Panc1 (cell line): Measurements from ENCODE around the gene DAGLA. TPM values are rescaled to one million over a fixed set of nuclear protein-coding genes. Genes with fewer than 3 reads are reported as not detected.

Experiments
- ATAC-seq: fragments of 200-7000 bp; cut with Tn5 transposase; 2 replicates; pipeline ENCODE4 v1.9.1; 2020; ENCODE audit warnings: mild to moderate bottlenecking, moderate library complexity
- BruUV-seq: library from RNA; stranded (reverse); fragments of 400-500 nt; replicated peaks from 2 replicates; lab custom pipeline; 2021; lab: Mats Ljungman, UMichigan
- CTCF ChIA-PET: fragments of 300-600 bp; sonication (Branson Sonifier 250); formaldehyde crosslinking; loops from one replicate; lab custom pipeline; 2022; ENCODE audit warnings: antibody characterized with exemption; lab: Charles Lee
- POLR2A ChIA-PET: fragments of 300-600 bp; sonication (Branson Sonifier 250); formaldehyde crosslinking; loops from one replicate; lab custom pipeline; 2022; ENCODE audit warnings: antibody characterized with exemption; lab: Charles Lee
- DNase-seq: peaks from one replicate; pipeline ENCODE4 v3.0.0-alpha.2; 2010; ENCODE audit warnings: low read depth, low spot score
- H3K27ac ChIP-seq: 2 replicates; pipeline ENCODE4 v1.5.1; 2011; ENCODE audit warnings: mild to moderate bottlenecking, low read length, inconsistent platforms
- H3K27me3 ChIP-seq: fragments of 200-500 bp; sonication (Bioruptor generic); 2 replicates; pipeline ENCODE4 v1.6.0; 2014; ENCODE audit warnings: low read length, inconsistent platforms; ENCODE audit not compliant: control insufficient read depth, insufficient read depth
- H3K36me3 ChIP-seq: fragments of 200-500 bp; sonication (Bioruptor generic); 2 replicates; pipeline ENCODE4 v1.5.1; 2014; ENCODE audit warnings: inconsistent platforms, mild to moderate bottlenecking, low read length, moderate library complexity; ENCODE audit not compliant: control insufficient read depth, insufficient read depth
- H3K4me1 ChIP-seq: 2 replicates; pipeline ENCODE4 v1.5.1; 2011; ENCODE audit warnings: inconsistent platforms, mild to moderate bottlenecking, low read length, moderate library complexity; ENCODE audit not compliant: control insufficient read depth, insufficient read depth
- H3K4me3 ChIP-seq, 2 experiments: 2 replicates each; pipeline ENCODE4 v1.5.1; 2011 to 2012; ENCODE audit warnings: low read depth in 2 of 2, low read length in 2 of 2, mild to moderate bottlenecking in 2 of 2, inconsistent platforms in 1 of 2, moderate library complexity in 1 of 2
- H3K9me3 ChIP-seq: fragments of 200-500 bp; sonication (Bioruptor generic); 2 replicates; pipeline ENCODE4 v1.5.1; 2014; ENCODE audit warnings: low read depth, mild to moderate bottlenecking, inconsistent platforms, low read length, moderate library complexity; ENCODE audit not compliant: control insufficient read depth, insufficient read depth
- POLR2AphosphoS5 ChIP-seq: IDR thresholded peaks from 2 replicates; pipeline ENCODE4 v1.6.1; 2012; ENCODE audit warnings: mild to moderate bottlenecking, low read depth, low read length, moderate library complexity
- REST ChIP-seq, 2 experiments: IDR thresholded peaks; 2 replicates each; pipeline ENCODE4 v1.6.1; 2011 to 2012; ENCODE audit warnings: low read depth in 2 of 2, control low read depth in 1 of 2, low read length in 1 of 2, mild to moderate bottlenecking in 1 of 2, moderate library complexity in 1 of 2; ENCODE audit not compliant: insufficient read depth in 1 of 2
- SIN3A ChIP-seq: IDR thresholded peaks from 2 replicates; pipeline ENCODE4 v1.6.1; 2012; ENCODE audit warnings: low read depth, mild to moderate bottlenecking, low read length, moderate library complexity, borderline replicate concordance; ENCODE audit not compliant: insufficient read depth
- TCF7L2 ChIP-seq: IDR thresholded peaks from 2 replicates; pipeline ENCODE4 v1.6.1; 2011; ENCODE audit warnings: mild to moderate bottlenecking, low read depth, low read length, inconsistent platforms
- in situ Hi-C: cut with HindIII; loops from 2 replicates; pipeline ENCODE4 v1.10.0; 2016; ENCODE audit warnings: low sequenced_read_pairs, low pct_unique_long_range_greater_than_20kb
- intact Hi-C: fragments of 100-400 bp; cut with micrococcal nuclease; formaldehyde crosslinking; loops from one replicate; pipeline ENCODE4 v1.10.0; 2022; ENCODE audit not compliant: unreplicated experiment
- total RNA-seq: library from RNA; stranded (reverse); gene quantifications from one replicate; pipeline ENCODE4 v1.2.1, GENCODE V29; 2021; ENCODE audit not compliant: unreplicated experiment
- TF ChIP-seq, protein P1 (sequence below): fragments of 450-650 bp; IDR thresholded peaks from 2 replicates; pipeline ENCODE4 v1.5.1; 2017; ENCODE audit warnings: mild to moderate bottlenecking

DAGLA gene
- total RNA-seq, 1 experiment from 2014 or later: 6.4 TPM

DNA sequence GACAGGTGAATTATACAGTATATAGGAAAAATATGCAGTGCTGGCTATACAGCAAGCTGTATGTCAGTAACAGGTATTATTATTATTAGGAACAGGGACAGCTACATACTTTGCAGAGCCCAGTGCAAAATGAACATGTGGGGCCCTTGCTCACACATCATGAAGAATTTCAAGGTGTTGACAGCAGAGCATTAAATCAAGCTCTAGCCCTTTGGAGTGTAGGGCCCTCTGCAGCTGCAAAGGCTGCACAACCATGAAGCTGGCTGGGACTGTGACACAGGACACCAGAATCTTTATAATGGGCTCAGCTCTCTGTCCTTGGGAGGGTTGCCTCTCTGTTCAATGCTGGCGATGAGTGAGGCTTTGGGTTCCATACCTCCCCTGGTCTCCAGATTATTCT lies 44.9 kb upstream of the DAGLA start:
- no peak overlapping the region for H3K4me3 ChIP-seq
- CTCF ChIA-PET: interaction anchor here (0.5 to 0.6 kb wide), 2 partner anchors 7 to 26 kb away, joined by 3 to 4 read pairs; no protein-coding TSS in a partner anchor
- POLR2A ChIA-PET: no interaction called here
- DNase-seq: no peak
- in situ Hi-C loops (no loop called here), intact Hi-C loops (no loop called here)
- H3K27me3 ChIP-seq: no peaks in the 10 kb centered on the region
- TF ChIP-seq SIN3A (no peak), REST (IDR thresholded peaks at IDR 0.05; ENCODE audit: insufficient read depth in 1 of 2, low read depth in 2 of 2, low read length in 1 of 2) (no peak), TCF7L2 (no peak), POLR2AphosphoS5 (no peak)
- TF ChIP-seq, protein P1, sequence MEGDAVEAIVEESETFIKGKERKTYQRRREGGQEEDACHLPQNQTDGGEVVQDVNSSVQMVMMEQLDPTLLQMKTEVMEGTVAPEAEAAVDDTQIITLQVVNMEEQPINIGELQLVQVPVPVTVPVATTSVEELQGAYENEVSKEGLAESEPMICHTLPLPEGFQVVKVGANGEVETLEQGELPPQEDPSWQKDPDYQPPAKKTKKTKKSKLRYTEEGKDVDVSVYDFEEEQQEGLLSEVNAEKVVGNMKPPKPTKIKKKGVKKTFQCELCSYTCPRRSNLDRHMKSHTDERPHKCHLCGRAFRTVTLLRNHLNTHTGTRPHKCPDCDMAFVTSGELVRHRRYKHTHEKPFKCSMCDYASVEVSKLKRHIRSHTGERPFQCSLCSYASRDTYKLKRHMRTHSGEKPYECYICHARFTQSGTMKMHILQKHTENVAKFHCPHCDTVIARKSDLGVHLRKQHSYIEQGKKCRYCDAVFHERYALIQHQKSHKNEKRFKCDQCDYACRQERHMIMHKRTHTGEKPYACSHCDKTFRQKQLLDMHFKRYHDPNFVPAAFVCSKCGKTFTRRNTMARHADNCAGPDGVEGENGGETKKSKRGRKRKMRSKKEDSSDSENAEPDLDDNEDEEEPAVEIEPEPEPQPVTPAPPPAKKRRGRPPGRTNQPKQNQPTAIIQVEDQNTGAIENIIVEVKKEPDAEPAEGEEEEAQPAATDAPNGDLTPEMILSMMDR: no peak
- no peaks in the 10 kb centered on the region for H3K36me3 ChIP-seq
- H3K4me1 ChIP-seq: no peaks in the 10 kb centered on the region
- no peaks in the 10 kb centered on the region for H3K9me3 ChIP-seq
- H3K27ac ChIP-seq: no peak overlapping the region
- no TSS peak for BruUV-seq
- no peak for ATAC-seq

DNA sequence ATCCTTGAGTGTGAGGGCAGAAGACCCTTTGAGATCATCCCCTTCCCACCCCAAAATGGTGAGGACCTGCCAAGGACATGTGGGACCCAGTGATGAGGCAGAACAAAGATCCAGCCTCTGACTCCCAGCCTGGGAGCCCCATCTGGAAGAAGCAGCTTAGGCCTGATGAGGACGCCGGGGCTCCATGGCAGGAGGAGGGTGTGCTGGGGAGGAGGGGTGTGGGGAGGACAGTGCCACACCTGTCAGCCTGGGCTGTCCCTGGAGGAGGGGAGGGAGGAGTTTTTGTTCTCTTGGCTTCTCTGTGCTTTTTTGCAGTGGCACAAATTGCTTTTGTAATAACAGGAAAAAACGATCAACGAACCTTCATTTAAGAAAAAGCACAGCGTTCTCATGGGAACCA lies 44.4 kb upstream of the DAGLA start:
- no peaks in the 10 kb centered on the region for H3K4me1 ChIP-seq
- TF ChIP-seq, protein P1: no peak
- TF ChIP-seq TCF7L2: no peak
- H3K9me3 ChIP-seq: no peaks in the 10 kb centered on the region
- intact Hi-C loops: no loop called here
- H3K36me3 ChIP-seq: no peaks in the 10 kb centered on the region
- H3K27ac ChIP-seq: no peak overlapping the region
- H3K27me3 ChIP-seq: no peaks in the 10 kb centered on the region
- no peak overlapping the region for H3K4me3 ChIP-seq
- ATAC-seq (no peak), DNase-seq (no peak)
- ChIA-PET CTCF (interaction anchor here (0.5 to 0.6 kb wide), 2 partner anchors 8 to 26 kb away, joined by 3 to 4 read pairs; no protein-coding TSS in a partner anchor), POLR2A (no interaction called here)
- in situ Hi-C loops: no loop called here
- no TSS peak for BruUV-seq
